ENCODE data around the gene ILRUN. TPM values are rescaled to one million over a fixed set of nuclear protein-coding genes. Genes with fewer than 3 reads are reported as not detected.

The ILRUN gene
- total and polyA plus RNA-seq, 2 donors (not counting 1 experiment from before 2014, with no cell fraction given): 30.1 to 71.3 TPM

DNA sequence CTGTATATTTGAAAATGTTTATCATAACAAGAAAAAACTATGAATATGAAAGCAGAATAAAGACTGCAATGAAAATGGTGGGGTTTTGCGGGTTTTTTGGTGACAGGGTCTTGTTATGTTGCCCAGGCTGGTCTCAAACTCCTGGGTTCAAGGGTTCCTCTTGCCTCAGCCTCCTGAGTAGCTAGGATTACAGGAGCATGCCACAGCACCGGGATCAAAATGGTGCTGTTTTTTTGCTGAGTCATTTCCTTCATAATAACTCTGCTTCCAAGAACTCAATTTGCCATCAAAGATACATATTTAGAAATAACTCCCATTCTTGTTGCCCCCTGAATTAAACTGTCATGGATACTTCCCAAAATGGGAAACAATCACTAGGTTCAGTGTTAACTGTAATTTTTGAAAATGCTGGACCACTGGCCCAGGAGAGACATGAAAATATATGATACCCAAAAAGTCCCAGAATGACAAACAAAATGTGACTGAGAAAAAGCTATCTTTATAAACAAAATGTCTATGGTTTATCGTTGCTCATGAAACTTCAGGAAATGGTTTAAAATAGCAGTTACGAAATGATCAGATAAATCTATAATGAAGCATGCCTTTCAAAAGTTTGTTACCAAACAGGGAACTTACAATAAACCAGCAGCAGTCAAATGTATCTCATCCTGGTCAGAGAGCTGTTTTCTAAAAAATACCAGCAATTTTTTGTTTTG is 32.2 kb downstream of the ILRUN start:
- H3K79me2 ChIP-seq (ENCODE audit: control insufficient read depth, insufficient read depth, low read length): peaks cover 98% of the 10 kb centered on the region
- peak overlapping the region in 1 of 2 donors; percentile 3 for H3K27ac ChIP-seq (ENCODE audit: low read length in 2 of 2)
- H2AFZ ChIP-seq (ENCODE audit: insufficient read depth, low read depth, low read length, poor library complexity, severe bottlenecking): no peak overlapping the region
- DNase-seq (no peak), ATAC-seq (ENCODE audit: low read depth) (no peak)
- no peak overlapping the region for H3K9ac ChIP-seq (ENCODE audit: low read length)
- POLR2A ChIA-PET: interaction anchor here (0.6 to 1.9 kb wide), 2 partner anchors 8 to 22 kb away, joined by 3 to 7 read pairs; no protein-coding TSS in a partner anchor
- Mint-ChIP-seq H3K27ac (peak overlapping the region; percentile 61), H3K9me3 (ENCODE audit: insufficient read depth) (no peaks in the 10 kb centered on the region), H3K27me3 (no peaks in the 10 kb centered on the region), H3K4me1 (peaks cover 60% of the 10 kb centered on the region), H3K4me3 (peak overlapping the region; percentile 24)
- no peak for TF ChIP-seq EZH2 (IDR thresholded peaks at IDR 0.05; ENCODE audit: borderline replicate concordance, insufficient read depth, low read depth, low read length, poor library complexity, severe bottlenecking)
- TF ChIP-seq, protein P1, sequence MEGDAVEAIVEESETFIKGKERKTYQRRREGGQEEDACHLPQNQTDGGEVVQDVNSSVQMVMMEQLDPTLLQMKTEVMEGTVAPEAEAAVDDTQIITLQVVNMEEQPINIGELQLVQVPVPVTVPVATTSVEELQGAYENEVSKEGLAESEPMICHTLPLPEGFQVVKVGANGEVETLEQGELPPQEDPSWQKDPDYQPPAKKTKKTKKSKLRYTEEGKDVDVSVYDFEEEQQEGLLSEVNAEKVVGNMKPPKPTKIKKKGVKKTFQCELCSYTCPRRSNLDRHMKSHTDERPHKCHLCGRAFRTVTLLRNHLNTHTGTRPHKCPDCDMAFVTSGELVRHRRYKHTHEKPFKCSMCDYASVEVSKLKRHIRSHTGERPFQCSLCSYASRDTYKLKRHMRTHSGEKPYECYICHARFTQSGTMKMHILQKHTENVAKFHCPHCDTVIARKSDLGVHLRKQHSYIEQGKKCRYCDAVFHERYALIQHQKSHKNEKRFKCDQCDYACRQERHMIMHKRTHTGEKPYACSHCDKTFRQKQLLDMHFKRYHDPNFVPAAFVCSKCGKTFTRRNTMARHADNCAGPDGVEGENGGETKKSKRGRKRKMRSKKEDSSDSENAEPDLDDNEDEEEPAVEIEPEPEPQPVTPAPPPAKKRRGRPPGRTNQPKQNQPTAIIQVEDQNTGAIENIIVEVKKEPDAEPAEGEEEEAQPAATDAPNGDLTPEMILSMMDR (IDR thresholded peaks at IDR 0.05): no peak
- CTCF ChIA-PET: no interaction called here
- no peaks in the 10 kb centered on the region for H3K36me3 ChIP-seq (replicated peaks in 1 of 2; ENCODE audit: control extremely low read depth in 1 of 2, control insufficient read depth in 1 of 2, extremely low read depth in 1 of 2, insufficient read depth in 2 of 2, low read length in 1 of 2)
- intact Hi-C loops (cut with micrococcal nuclease): no loop called here
- peaks cover 14% of the 10 kb centered on the region for H4K20me1 ChIP-seq (ENCODE audit: control insufficient read depth, insufficient read depth, low read length, poor library complexity, severe bottlenecking)
- H3K4me1 ChIP-seq (ENCODE audit: control insufficient read depth in 2 of 2, insufficient read depth in 2 of 2, low read length in 2 of 2): peaks cover 30% of the 10 kb centered on the region in 2 donors
- H3K4me3 ChIP-seq (ENCODE audit: control extremely low read depth in 1 of 5, extremely low read depth in 1 of 5, insufficient read depth in 1 of 5, low read depth in 2 of 5, low read length in 4 of 5): no peak overlapping the region
- H3K9me3 ChIP-seq (ENCODE audit: control extremely low read depth in 1 of 3, control insufficient read depth in 2 of 3, insufficient read depth in 1 of 3, low read length in 2 of 3): no peaks in the 10 kb centered on the region
- no peaks in the 10 kb centered on the region for H3K27me3 ChIP-seq (replicated peaks in 1 of 4; ENCODE audit: control extremely low read depth in 1 of 4, control insufficient read depth in 3 of 4, insufficient read depth in 4 of 4, low read length in 3 of 4)
- peak overlapping the region; percentile 10 for H3K4me2 ChIP-seq (replicated peaks; ENCODE audit: low read depth, low read length, poor library complexity, severe bottlenecking)
- 83% methylated on average over 1 of the region's 4 CpGs for WGBS (ENCODE audit: insufficient coverage)

DNA sequence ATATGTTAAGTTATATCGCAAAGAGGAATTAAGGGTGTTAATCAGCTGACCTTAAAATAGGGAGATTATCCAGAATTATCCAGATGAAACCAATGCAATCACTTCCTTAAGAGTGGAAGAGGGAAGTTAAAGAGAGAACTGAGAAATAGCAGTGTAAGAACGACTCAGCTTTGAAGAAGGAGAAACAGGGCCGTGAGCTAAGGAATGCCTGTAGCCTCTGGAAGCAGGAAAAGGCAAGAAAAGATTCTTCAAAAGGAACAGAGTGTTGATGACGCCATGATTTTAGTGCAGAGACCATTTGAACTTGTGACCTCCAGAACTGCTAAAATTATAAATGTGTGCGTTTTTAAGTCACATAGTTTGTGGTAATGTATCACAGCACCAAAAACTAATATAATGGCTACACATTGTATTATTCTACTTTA is 32.7 kb downstream of the ILRUN start:
- Histone ChIP-seq H3K4me3 (ENCODE audit: control extremely low read depth in 1 of 5, extremely low read depth in 1 of 5, insufficient read depth in 1 of 5, low read depth in 2 of 5, low read length in 4 of 5) (no peak overlapping the region), H3K36me3 (replicated peaks in 1 of 2; ENCODE audit: control extremely low read depth in 1 of 2, control insufficient read depth in 1 of 2, extremely low read depth in 1 of 2, insufficient read depth in 2 of 2, low read length in 1 of 2) (no peaks in the 10 kb centered on the region), H3K9ac (ENCODE audit: low read length) (no peak overlapping the region), H3K9me3 (ENCODE audit: control extremely low read depth in 1 of 3, control insufficient read depth in 2 of 3, insufficient read depth in 1 of 3, low read length in 2 of 3) (no peaks in the 10 kb centered on the region), H2AFZ (ENCODE audit: insufficient read depth, low read depth, low read length, poor library complexity, severe bottlenecking) (no peak overlapping the region), H3K4me2 (replicated peaks; ENCODE audit: low read depth, low read length, poor library complexity, severe bottlenecking) (peak overlapping the region; percentile 10), H3K4me1 (ENCODE audit: control insufficient read depth in 2 of 2, insufficient read depth in 2 of 2, low read length in 2 of 2) (peaks cover 30 to 34% of the 10 kb centered on the region in 2 donors), H3K27me3 (replicated peaks in 1 of 4; ENCODE audit: control extremely low read depth in 1 of 4, control insufficient read depth in 3 of 4, insufficient read depth in 4 of 4, low read length in 3 of 4) (no peaks in the 10 kb centered on the region), H3K27ac (ENCODE audit: low read length in 2 of 2) (peak overlapping the region in 1 of 2 donors; percentile 3), H4K20me1 (ENCODE audit: control insufficient read depth, insufficient read depth, low read length, poor library complexity, severe bottlenecking) (peaks cover 14% of the 10 kb centered on the region), H3K79me2 (ENCODE audit: control insufficient read depth, insufficient read depth, low read length) (peaks cover 98% of the 10 kb centered on the region)
- no peak for ATAC-seq (ENCODE audit: low read depth)
- intact Hi-C loops (cut with micrococcal nuclease): no loop called here
- Mint-ChIP-seq H3K9me3 (ENCODE audit: insufficient read depth) (no peaks in the 10 kb centered on the region), H3K27ac (peak overlapping the region; percentile 89), H3K4me1 (peaks cover 65% of the 10 kb centered on the region), H3K27me3 (no peaks in the 10 kb centered on the region), H3K4me3 (peak overlapping the region; percentile 44)
- no peak for TF ChIP-seq EZH2 (IDR thresholded peaks at IDR 0.05; ENCODE audit: borderline replicate concordance, insufficient read depth, low read depth, low read length, poor library complexity, severe bottlenecking)
- TF ChIP-seq, protein P1 (IDR thresholded peaks at IDR 0.05): no peak
- CTCF ChIA-PET: no interaction called here
- WGBS (ENCODE audit: insufficient coverage): 25% methylated on average over 2 of the region's 5 CpGs
- POLR2A ChIA-PET: interaction anchor here (1.9 kb wide), 1 partner anchor 8 kb away, joined by 7 read pairs; no protein-coding TSS in a partner anchor
- DNase-seq: peak; percentile 39
